ENCODE data around the gene PRKN. TPM values are rescaled to one million over a fixed set of nuclear protein-coding genes. Genes with fewer than 3 reads are reported as not detected.

Gene PRKN
- total RNA-seq, 4 donors from 2014 or later = 5.5 to 17.9 (median 6.8) TPM

GRCh38 chr6:162373868-162374267 lies 353.7 kb downstream of the PRKN start:
- no peak overlapping the region for H3K4me3 ChIP-seq
- H3K9me3 ChIP-seq = no peaks in the 10 kb centered on the region
- peaks cover 0 to 8% (median 0%) of the 10 kb centered on the region in 4 donors for H3K4me1 ChIP-seq
- no peaks in the 10 kb centered on the region for H3K27me3 ChIP-seq
- no peak for DNase-seq (ENCODE audit: low spot score in 2 of 2)
- TF ChIP-seq CTCF (IDR thresholded peaks at IDR 0.05) (no peak), EP300 (IDR thresholded peaks at IDR 0.05) (no peak), POLR2A (IDR thresholded peaks at IDR 0.05) (no peak)
- 72 to 91% methylated on average over 2 of the region's 2 CpGs for WGBS, 2 donors
- no peak overlapping the region for H3K27ac ChIP-seq
- no peaks in the 10 kb centered on the region for H3K36me3 ChIP-seq

- H3K4me3 ChIP-seq = no peak overlapping the region
- H3K27ac ChIP-seq = no peak overlapping the region
- H3K9me3 ChIP-seq = no peaks in the 10 kb centered on the region
- DNase-seq (ENCODE audit: low spot score in 2 of 2) = no peak
- H3K27me3 ChIP-seq = no peaks in the 10 kb centered on the region
- TF ChIP-seq CTCF (IDR thresholded peaks at IDR 0.05) = no peak
- TF ChIP-seq EP300 (IDR thresholded peaks at IDR 0.05) = no peak
- TF ChIP-seq POLR2A (IDR thresholded peaks at IDR 0.05) = no peak
- peaks cover 0 to 8% (median 0%) of the 10 kb centered on the region in 4 donors for H3K4me1 ChIP-seq
- 75 to 78% methylated on average over 2 of the region's 2 CpGs for WGBS, 2 donors
- H3K36me3 ChIP-seq = no peaks in the 10 kb centered on the region
Measured at GRCh38 chr6:162373192-162373591, 354.4 kb downstream of the PRKN start.

GRCh38 chr6:162372106-162372505 lies 355.5 kb downstream of the PRKN start:
- Histone ChIP-seq H3K36me3 (peaks cover 0 to 5% (median 0%) of the 10 kb centered on the region in 3 donors), H3K4me3 (no peak overlapping the region), H3K4me1 (peaks cover 0 to under 1% (median 0%) of the 10 kb centered on the region in 4 donors), H3K27me3 (no peaks in the 10 kb centered on the region), H3K27ac (no peak overlapping the region), H3K9me3 (no peaks in the 10 kb centered on the region)
- TF ChIP-seq EP300 (IDR thresholded peaks at IDR 0.05) = no peak
- no peak for TF ChIP-seq CTCF (IDR thresholded peaks at IDR 0.05)
- TF ChIP-seq POLR2A (IDR thresholded peaks at IDR 0.05) = no peak
- WGBS, 2 donors = 83 to 92% methylated on average over 9 of the region's 9 CpGs
- DNase-seq (ENCODE audit: low spot score in 2 of 2) = no peak

- TF ChIP-seq POLR2A (IDR thresholded peaks at IDR 0.05) = no peak
- TF ChIP-seq CTCF (IDR thresholded peaks at IDR 0.05) = no peak
- peaks cover 0 to 5% (median 0%) of the 10 kb centered on the region in 3 donors for H3K36me3 ChIP-seq
- no peaks in the 10 kb centered on the region for H3K27me3 ChIP-seq
- H3K9me3 ChIP-seq = no peaks in the 10 kb centered on the region
- no peak overlapping the region for H3K27ac ChIP-seq
- whole genome bisulfite sequencing, 2 donors = 88 to 89% methylated on average over 5 of the region's 5 CpGs
- no peaks in the 10 kb centered on the region for H3K4me1 ChIP-seq
- DNase-seq (ENCODE audit: low spot score in 2 of 2) = no peak
- H3K4me3 ChIP-seq = no peak overlapping the region
Measured at GRCh38 chr6:162371121-162371520, 356.4 kb downstream of the PRKN start.

- 86% methylated on average over 2 of the region's 2 CpGs for WGBS, 2 donors
- no peak overlapping the region for H3K4me3 ChIP-seq
- no peak for DNase-seq (ENCODE audit: low spot score in 2 of 2)
- no peak overlapping the region for H3K27ac ChIP-seq
- no peaks in the 10 kb centered on the region for H3K4me1 ChIP-seq
- no peaks in the 10 kb centered on the region for H3K27me3 ChIP-seq
- H3K9me3 ChIP-seq = no peaks in the 10 kb centered on the region
- H3K36me3 ChIP-seq = peaks cover 0 to 5% (median 0%) of the 10 kb centered on the region in 3 donors
- TF ChIP-seq EP300 (IDR thresholded peaks at IDR 0.05) (no peak), CTCF (IDR thresholded peaks at IDR 0.05) (no peak), POLR2A (IDR thresholded peaks at IDR 0.05) (no peak)
Measured at GRCh38 chr6:162369091-162369490, 358.5 kb downstream of the PRKN start.

All from tibial nerve (tissue), 4 donors.